GM19240 (cell line): Measurements from ENCODE around the gene CDY1B.
"Not testable (repeated sequence)": the region's sequence is repeated elsewhere in the genome, so short reads cannot be mapped to it uniquely, and the experiment has no call there.

Experiments used
- DNase-seq: peaks from one replicate; pipeline ENCODE4 v3.0.0; 2011; ENCODE audit warnings: low spot score; ENCODE audit not compliant: insufficient read length

The CDY1B gene, protein sequence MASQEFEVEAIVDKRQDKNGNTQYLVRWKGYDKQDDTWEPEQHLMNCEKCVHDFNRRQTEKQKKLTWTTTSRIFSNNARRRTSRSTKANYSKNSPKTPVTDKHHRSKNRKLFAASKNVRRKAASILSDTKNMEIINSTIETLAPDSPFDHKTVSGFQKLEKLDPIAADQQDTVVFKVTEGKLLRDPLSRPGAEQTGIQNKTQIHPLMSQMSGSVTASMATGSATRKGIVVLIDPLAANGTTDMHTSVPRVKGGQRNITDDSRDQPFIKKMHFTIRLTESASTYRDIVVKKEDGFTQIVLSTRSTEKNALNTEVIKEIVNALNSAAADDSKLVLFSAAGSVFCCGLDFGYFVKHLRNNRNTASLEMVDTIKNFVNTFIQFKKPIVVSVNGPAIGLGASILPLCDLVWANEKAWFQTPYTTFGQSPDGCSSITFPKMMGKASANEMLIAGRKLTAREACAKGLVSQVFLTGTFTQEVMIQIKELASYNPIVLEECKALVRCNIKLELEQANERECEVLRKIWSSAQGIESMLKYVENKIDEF

DNA sequence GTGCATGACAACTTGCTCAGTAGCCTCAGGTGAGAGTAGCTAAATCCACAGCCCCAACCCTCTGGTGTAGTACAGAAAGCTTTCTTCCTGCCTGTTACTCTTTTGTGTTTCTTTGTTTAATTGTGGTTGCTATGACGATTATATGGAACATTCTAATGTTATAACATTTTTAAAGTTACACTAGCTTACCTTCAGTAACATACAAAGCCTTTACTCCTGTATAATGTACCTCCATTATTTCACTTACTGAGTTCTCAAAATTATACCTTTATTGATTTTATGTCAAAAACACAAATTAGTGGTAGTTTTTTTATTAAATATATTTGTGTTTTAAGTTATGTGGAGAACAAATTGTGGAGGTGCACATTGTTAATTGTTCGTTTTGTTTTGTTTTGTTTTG, at the start of gene CDY1B:
Gene CDY1B (minus strand): TSS at position 101 of the 400 bp plus-strand sequence. CDS start 331 bp downstream, outside the sequence.
- DNase-seq = not testable (repeated sequence)

DNA sequence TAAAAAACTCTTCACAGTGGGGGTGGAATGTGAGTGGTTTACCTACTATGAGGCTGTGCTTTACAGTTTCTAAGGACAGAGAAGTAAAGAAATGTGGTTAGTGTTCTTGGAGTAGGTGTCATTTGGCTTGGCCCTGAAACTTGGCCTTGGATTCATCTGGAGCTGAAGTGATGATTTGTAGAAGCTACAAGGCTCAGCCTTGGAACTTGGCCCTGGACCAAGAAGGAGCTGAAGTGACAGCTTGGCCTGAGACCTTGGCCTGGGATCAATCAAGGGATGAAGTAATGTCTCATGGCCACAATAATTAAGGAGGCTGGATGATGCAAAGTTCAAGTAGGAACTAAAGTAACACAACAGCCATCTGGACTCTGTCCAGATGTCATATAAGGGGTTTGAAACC, 1.7 kb upstream of the CDY1B start:
- not testable (repeated sequence) for DNase-seq

DNA sequence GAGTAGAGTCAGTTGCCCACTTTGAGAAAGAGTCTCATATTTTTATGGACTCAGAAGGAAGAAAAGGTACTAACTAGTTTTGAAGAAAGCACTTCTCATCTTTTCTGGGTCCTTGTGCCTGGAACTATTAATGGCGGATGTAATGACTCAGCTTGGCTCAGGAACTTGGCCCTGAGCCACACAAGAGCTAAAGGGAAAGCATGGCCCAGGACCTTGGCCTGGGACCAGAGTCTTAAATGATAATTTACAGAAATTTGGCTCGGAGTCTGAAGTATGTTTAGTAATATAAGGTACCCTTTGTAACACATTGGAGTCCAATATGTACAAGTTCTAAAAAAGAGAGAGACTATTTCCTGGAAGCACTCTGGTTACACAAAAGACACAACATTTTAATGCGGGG, 4.6 kb downstream of the CDY1B start:
- not testable (repeated sequence) for DNase-seq

DNA sequence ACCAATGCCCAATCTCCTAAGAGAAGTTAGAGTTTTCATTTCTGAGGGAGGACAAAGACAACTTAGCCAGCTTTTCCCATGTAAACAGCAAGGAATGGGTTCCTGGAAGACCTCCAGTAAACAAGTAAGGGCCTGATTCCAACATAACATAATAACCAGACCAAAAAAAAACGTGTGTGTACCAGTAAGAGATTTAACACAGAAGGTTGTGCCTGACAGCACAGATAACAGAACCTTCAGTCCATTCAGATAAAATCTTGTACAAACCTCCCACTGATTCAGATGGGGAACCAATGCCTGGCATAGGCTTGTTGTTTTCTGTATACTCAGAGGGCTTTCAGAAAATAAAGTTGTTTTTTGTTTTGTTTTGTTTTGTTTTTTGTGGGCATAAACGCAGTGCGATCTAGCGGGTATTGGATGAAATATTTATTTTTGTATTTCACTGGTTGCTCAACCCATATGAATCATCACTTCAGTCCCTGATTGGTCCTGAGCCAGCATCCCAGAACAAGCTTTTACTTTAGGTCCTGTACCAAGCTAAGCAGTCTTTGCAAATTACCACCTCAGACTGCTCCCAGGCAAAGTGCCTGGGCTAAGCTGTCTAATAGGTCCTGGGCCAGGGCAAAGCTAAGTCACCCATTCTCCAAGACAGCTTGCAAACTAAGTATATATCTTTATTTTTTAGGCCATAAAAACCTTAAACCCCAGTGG, 8.7 kb downstream of the CDY1B start:
- DNase-seq = not testable (repeated sequence)

DNA sequence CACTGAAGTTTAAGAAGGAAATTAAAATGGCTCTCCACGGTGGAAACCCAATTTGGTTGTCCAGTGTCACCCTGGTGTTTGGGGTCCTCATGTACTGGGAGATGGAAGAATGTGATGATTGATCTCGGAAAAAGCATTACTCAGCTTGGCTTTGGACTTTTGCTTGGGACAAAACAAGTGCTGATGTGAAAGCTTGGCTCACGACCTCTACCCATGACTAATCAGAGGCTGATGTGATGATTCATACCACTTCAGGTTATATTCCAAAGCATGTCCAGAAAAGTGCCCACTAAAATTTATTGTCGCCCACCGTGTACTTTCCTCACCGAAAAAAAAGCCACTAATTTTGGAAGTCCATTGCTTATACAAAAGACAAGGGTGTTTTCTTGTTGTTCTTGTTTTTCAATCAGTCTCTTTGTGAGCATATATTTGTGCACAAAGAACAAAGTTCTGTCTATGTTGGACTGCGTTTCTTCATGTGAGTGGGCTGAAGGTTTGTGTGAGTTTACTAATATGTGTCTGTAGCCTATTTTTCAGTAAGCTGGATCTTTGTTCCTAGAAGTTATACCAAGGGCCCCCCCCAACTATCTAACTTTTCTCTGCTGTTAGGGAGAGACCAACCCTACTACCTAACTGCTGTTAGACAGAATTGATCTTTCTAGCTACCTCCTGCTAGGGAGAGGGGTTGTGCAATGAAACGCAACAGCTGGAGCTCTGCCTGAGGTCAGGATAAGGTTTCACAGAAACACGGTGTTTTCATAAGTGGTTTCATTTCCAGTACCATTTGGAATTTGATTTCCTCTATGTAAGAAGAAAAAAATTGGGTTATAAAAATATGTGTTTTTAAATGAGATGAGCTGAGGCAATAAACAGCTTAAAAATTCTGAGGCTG, 21.4 kb downstream of the CDY1B start:
- not testable (repeated sequence) for DNase-seq
